ENCODE results near the gene ARPC5L.
"Not testable (repeated sequence)": the region's sequence is repeated elsewhere in the genome, so short reads cannot be mapped to it uniquely, and the experiment has no call there.

Gene ARPC5L

GRCh38 chr9:124894741-124895170 is 32.8 kb downstream of the ARPC5L start:
- DNase-seq: peak in 3 of 5 experiments; percentile 25 to 67 (median 39)

- no peak for DNase-seq
Observed at GRCh38 chr9:124897570-124898460, 35.9 kb downstream of the ARPC5L start.

DNA sequence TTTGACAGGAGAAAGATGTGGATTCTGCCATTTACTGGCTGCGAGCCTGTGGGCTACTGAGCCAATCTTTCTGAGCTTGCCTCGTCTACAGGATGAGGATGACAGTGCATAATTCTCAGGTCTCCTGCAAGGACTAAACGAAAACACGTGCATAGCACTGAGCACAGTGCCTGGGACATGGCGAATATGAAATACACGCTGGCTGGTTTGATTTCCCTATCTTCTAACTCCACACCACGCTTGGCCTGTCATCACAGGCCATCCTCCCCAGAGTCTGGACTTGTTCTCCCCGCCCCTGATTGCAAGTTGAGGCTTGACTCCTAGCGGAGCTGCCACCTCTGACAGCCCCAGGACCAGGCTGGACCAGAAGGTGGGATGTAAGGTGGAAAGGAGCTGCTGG is 37.9 kb downstream of the ARPC5L start:
- DNase-seq: no peak

GRCh38 chr9:124906966-124907365 is 45.0 kb downstream of the ARPC5L start:
- no peak for DNase-seq

DNA sequence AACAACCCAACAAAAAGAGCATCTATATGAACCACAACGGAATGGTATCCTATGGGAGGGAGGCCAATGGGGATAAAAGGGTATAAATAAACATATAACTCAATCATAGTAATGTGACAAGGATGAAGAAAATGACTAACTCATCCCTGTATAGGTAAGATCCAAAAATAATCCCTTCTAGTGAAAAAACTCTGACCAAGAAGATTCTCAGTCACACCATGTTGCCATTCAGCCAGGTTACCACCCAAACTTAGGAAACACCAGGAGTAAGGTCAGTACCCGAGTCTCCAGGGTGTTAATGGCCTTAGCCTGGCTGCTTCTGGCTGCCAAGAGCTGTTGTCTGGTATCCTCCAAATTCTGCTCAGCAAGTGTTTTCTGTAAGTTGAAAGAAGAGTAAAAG is 46.2 kb downstream of the ARPC5L start:
- DNase-seq: no peak

DNA sequence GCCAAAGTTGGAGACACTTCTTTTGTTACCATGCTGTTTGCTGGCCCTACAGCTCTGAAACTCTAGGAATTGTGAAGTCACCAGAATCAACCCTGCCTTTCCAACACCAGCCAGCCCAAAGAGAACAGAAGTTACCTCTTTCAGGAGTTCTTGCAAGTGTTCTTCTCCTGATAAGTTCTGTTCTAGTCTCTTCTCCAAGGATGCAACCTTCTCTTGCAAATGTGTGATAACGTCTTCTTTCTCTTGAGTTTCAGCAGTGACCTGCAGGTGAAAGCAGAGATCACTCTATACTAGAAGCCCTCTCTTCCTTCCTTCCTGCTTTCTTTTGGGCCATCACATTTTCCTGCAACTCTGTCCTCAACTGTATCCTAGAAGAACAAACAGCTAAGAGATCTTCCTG is 49.8 kb downstream of the ARPC5L start:
- no peak for DNase-seq

DNA sequence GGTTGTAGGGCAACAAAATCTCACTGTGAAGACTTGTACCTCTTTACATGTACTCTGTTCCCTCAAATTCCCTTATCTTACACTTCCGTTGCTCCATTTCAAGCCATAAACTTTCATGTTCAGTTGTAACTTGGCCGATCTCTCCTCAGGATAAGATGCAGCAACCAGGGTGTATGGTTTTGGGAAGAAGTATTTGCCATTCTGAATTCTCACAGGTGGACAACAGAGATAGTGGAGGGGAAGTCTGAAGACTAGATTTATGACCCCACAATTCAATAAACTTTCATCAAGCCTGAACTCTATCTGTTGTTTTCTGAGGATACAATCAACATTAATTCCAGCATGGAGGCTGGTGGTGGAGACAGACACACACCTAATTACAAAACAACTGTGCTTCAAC is 51.4 kb downstream of the ARPC5L start:
- DNase-seq: no peak

- no peak for DNase-seq
Observed at GRCh38 chr9:124914753-124915405, 52.9 kb downstream of the ARPC5L start.

GRCh38 chr9:124920394-124920793 is 58.5 kb downstream of the ARPC5L start:
- not testable (repeated sequence) for DNase-seq

Data from T-helper 2 cell (primary cell).